Tibial artery (tissue), 4 donors: ENCODE results near the gene NT5DC2.

Source experiments
- DNase-seq, 2 donors: peaks; one replicate each; pipeline ENCODE4 v3.0.0-alpha.2; 2019
- H3K27ac ChIP-seq, 2 donors: fragments of 200-600 bp; sonication (generic) in 1 of 2; 1 replicate in 1 of 2; 2 replicates in 1 of 2; pipeline ENCODE4 v1.5.1; 2018 to 2019; ENCODE audit warnings: mild to moderate bottlenecking in 1 of 2
- H3K27me3 ChIP-seq, 2 donors: fragments of 200-600 bp; sonication (generic) in 1 of 2; one replicate each; pipeline versions ENCODE4 v1.5.1 to v1.6.0; 2016 to 2019
- H3K36me3 ChIP-seq, 3 donors: fragments of 200-600 bp; sonication (generic) in 2 of 3; one replicate each; pipeline ENCODE4 v1.5.1; 2016 to 2019; ENCODE audit warnings: mild to moderate bottlenecking in 2 of 3
- H3K4me1 ChIP-seq, 4 donors: fragments of 200-600 bp; sonication (generic) in 2 of 4; 1 replicate in 3 of 4; 2 replicates in 1 of 4; pipeline ENCODE4 v1.5.1; 2016 to 2019
- H3K4me3 ChIP-seq, 2 donors: fragments of 200-600 bp; sonication (generic) in 1 of 2; 1 replicate in 1 of 2; 2 replicates in 1 of 2; pipeline ENCODE4 v1.5.1; 2018 to 2019; ENCODE audit warnings: mild to moderate bottlenecking in 2 of 2
- H3K9me3 ChIP-seq, 3 donors: fragments of 200-600 bp; sonication (generic) in 1 of 3; one replicate each; pipeline ENCODE4 v1.5.1; 2016 to 2019
- intact Hi-C: fragments of 100-400 bp; cut with DNase I; formaldehyde crosslinking; loops from one replicate; pipeline ENCODE4 v1.15.0; 2023; ENCODE audit warnings: low total_unique reads
- TF ChIP-seq, protein P1 (sequence below), 2 experiments: fragments of 200-600 bp in 1 of 2; fragments of 450-650 bp in 1 of 2; IDR thresholded peaks; one replicate each; pipeline ENCODE4 v1.5.1; 2017 to 2019; ENCODE audit warnings: antibody characterized with exemption in 2 of 2, mild to moderate bottlenecking in 1 of 2, moderate library complexity in 1 of 2

Gene NT5DC2

DNA sequence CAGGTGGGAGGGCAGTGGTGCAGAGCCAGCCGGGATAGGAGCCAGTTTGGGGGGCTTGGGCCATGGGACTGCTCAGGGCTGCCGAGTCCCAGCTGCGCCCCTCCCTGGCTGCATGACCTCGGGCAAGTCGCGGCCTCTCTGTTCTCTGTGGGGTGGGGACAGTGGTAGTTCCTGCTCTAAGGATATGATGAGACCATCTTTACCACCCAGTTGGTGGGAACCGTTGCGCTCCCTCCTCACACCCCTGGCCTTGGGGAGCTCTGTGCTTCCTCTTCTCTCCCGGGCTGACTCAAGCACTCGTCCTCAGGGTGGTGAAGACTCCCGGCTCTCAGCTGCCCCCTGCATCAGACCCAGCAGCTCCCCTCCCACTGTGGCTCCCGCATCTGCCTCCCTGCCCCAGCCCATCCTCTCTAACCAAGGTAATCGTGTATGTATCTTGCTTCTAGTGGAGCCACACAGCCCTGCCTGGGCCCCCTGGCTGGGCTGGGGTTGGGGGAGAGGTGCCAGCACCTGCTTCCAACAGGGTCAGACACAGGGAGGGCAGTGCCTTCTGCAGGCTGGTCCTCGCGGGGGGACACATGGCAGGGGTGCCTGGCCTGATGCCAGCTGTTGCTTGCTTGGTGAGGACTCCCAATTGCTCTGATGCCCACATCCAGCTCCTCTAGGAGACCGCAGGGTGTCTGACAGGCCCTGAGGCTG, 53.6 kb downstream of the NT5DC2 start:
- no peak overlapping the region for H3K27ac ChIP-seq
- DNase-seq = no peak
- TF ChIP-seq, protein P1, sequence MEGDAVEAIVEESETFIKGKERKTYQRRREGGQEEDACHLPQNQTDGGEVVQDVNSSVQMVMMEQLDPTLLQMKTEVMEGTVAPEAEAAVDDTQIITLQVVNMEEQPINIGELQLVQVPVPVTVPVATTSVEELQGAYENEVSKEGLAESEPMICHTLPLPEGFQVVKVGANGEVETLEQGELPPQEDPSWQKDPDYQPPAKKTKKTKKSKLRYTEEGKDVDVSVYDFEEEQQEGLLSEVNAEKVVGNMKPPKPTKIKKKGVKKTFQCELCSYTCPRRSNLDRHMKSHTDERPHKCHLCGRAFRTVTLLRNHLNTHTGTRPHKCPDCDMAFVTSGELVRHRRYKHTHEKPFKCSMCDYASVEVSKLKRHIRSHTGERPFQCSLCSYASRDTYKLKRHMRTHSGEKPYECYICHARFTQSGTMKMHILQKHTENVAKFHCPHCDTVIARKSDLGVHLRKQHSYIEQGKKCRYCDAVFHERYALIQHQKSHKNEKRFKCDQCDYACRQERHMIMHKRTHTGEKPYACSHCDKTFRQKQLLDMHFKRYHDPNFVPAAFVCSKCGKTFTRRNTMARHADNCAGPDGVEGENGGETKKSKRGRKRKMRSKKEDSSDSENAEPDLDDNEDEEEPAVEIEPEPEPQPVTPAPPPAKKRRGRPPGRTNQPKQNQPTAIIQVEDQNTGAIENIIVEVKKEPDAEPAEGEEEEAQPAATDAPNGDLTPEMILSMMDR (IDR thresholded peaks at IDR 0.05) = no peak
- H3K4me1 ChIP-seq = peaks cover 0 to 5% (median 0%) of the 10 kb centered on the region in 4 donors
- H3K4me3 ChIP-seq = no peak overlapping the region
- H3K27me3 ChIP-seq = no peaks in the 10 kb centered on the region
- H3K36me3 ChIP-seq = peaks cover 83 to 100% (median 95%) of the 10 kb centered on the region in 3 donors
- intact Hi-C loops = loop anchor here (10.0 kb wide), 1 partner anchor 55 kb away; the partner anchor contains the start of genes NT5DC2 and UQCC5
- no peaks in the 10 kb centered on the region for H3K9me3 ChIP-seq

GRCh38 chr3:52479037-52479876, 54.4 kb downstream of the NT5DC2 start:
- Histone ChIP-seq H3K4me3 (no peak overlapping the region), H3K27ac (no peak overlapping the region), H3K27me3 (no peaks in the 10 kb centered on the region), H3K36me3 (peaks cover 86 to 100% (median 97%) of the 10 kb centered on the region in 3 donors), H3K9me3 (no peaks in the 10 kb centered on the region), H3K4me1 (peaks cover 0 to 1% (median 0%) of the 10 kb centered on the region in 4 donors)
- no peak for DNase-seq
- TF ChIP-seq, protein P1 (IDR thresholded peaks at IDR 0.05) = no peak
- intact Hi-C loops = loop anchor here (10.0 kb wide), 1 partner anchor 56 kb away; the partner anchor contains the start of genes NT5DC2 and UQCC5

GRCh38 chr3:52477796-52478095, 55.9 kb downstream of the NT5DC2 start:
- no peak for DNase-seq
- intact Hi-C loops = loop anchor here (10.0 kb wide), 1 partner anchor 57 kb away; the partner anchor contains the start of genes NT5DC2 and UQCC5
- no peaks in the 10 kb centered on the region for H3K27me3 ChIP-seq
- H3K4me3 ChIP-seq = no peak overlapping the region
- H3K27ac ChIP-seq = no peak overlapping the region
- H3K9me3 ChIP-seq = no peaks in the 10 kb centered on the region
- TF ChIP-seq, protein P1 (IDR thresholded peaks at IDR 0.05) = no peak
- H3K4me1 ChIP-seq = no peaks in the 10 kb centered on the region
- peaks cover 95 to 100% (median 100%) of the 10 kb centered on the region in 3 donors for H3K36me3 ChIP-seq

DNA sequence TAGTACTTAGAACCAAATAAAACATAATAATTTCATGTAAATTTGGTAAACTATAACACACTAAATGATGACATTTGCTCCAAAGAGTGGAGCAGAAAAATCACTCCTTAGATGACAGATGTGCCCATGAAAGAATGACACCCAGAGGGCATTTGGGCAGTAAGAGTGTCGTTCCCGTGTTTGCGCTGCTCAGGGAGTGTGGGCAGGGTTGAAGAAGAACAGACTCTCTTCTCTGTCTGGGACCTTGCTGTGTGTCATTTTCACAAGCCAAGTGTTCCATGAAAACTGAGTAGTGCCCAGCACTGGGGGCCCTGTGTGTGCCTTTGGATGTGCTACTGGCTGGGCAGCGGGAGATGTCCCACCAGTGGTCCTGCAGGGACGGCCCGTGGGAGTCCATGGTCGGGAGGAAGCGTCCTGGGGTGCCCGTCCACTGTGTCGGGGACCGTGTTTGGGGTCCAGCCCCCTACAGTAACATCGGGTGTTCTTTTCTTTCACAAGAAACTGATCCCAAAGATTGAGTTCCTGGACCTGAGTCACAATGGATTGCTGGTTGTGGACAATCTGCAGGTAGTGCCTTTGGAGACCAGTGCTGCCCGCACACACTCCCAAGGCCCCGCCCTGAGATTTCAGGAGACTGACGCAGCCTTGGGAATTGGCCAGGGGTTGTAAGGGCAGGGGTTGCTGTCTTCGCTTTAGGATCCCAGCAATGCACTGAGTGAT, 56.4 kb downstream of the NT5DC2 start:
- peaks cover 0 to 2% (median 0%) of the 10 kb centered on the region in 4 donors for H3K4me1 ChIP-seq
- peaks cover 95 to 100% (median 100%) of the 10 kb centered on the region in 3 donors for H3K36me3 ChIP-seq
- intact Hi-C loops = loop anchor here (10.0 kb wide), 1 partner anchor 58 kb away; the partner anchor contains the start of genes NT5DC2 and UQCC5
- no peaks in the 10 kb centered on the region for H3K27me3 ChIP-seq
- TF ChIP-seq, protein P1 (IDR thresholded peaks at IDR 0.05) = no peak
- H3K9me3 ChIP-seq = no peaks in the 10 kb centered on the region
- DNase-seq = no peak
- H3K4me3 ChIP-seq = no peak overlapping the region
- H3K27ac ChIP-seq = no peak overlapping the region
